ENCODE data around the gene TMEM9B. TPM values are rescaled to one million over a fixed set of nuclear protein-coding genes. Genes with fewer than 3 reads are reported as not detected.
"Not testable (repeated sequence)": the region's sequence is repeated elsewhere in the genome, so short reads cannot be mapped to it uniquely, and the experiment has no call there.

The TMEM9B gene
- polyA plus RNA-seq, 1 donor, result 67.4 TPM

DNA sequence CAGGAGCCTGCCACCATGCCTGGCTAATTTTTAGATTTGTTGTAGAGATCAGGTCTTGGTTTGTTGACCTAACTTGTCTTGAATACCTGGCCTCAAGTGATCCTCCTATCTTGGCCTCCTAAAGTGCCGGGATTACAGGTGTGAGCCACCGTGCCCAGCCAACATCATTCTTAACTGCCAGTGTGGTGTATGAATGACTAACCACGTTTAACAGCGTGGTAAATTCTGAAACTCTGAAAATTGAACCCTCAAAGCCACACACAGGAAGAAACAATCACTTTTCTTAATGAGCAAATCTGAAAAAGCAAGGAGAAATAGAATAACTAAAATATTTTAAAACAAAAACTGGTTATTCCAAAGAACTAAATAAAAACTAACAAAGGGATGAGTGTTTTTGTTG, 7.4 kb downstream of the TMEM9B start:
- no peaks in the 10 kb centered on the region for H3K27me3 ChIP-seq (ENCODE audit: control insufficient read depth, insufficient read depth, low read length)
- no peak overlapping the region for H3K27ac ChIP-seq (ENCODE audit: low read length)
- H3K36me3 ChIP-seq (ENCODE audit: control insufficient read depth, insufficient read depth, low read length), result peaks cover 34% of the 10 kb centered on the region
- H3K4me1 ChIP-seq (ENCODE audit: control insufficient read depth, insufficient read depth, low read length), result peaks cover 14% of the 10 kb centered on the region
- WGBS (ENCODE audit: insufficient coverage, low lambda C conversion rate), result no CpG with 5 or more reads among the region's 4 CpGs
- H3K9me3 ChIP-seq (ENCODE audit: control insufficient read depth, low read depth, low read length), result no peaks in the 10 kb centered on the region
- DNase-seq, result no peak
- no peak overlapping the region for H3K4me3 ChIP-seq (ENCODE audit: low read length)

DNA sequence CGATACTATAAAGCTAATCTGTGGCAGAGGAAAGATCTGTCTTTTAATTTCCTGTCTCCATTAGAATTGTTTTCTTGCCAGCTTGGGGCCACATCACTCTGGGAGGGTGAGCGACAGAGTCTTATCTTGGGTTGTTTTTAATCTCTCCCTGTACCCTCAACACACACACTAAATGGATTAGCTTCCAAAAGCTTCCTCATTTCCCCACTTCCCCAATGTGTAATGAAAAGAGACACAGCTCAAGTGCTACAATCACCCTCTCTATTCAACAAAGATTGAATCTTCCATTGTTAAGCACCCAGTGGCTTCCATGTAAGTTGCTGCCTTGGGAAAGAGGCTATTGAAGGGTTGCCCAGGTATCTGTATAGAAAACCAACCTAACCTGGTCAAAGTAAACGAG, 15.4 kb downstream of the TMEM9B start:
- WGBS (ENCODE audit: insufficient coverage, low lambda C conversion rate), result no CpG with 5 or more reads among the region's 3 CpGs
- Histone ChIP-seq H3K27ac (ENCODE audit: low read length) (no peak overlapping the region), H3K4me3 (ENCODE audit: low read length) (no peak overlapping the region), H3K36me3 (ENCODE audit: control insufficient read depth, insufficient read depth, low read length) (peaks cover 26% of the 10 kb centered on the region), H3K4me1 (ENCODE audit: control insufficient read depth, insufficient read depth, low read length) (no peaks in the 10 kb centered on the region), H3K9me3 (ENCODE audit: control insufficient read depth, low read depth, low read length) (no peaks in the 10 kb centered on the region), H3K27me3 (ENCODE audit: control insufficient read depth, insufficient read depth, low read length) (no peaks in the 10 kb centered on the region)
- DNase-seq, result no peak

DNA sequence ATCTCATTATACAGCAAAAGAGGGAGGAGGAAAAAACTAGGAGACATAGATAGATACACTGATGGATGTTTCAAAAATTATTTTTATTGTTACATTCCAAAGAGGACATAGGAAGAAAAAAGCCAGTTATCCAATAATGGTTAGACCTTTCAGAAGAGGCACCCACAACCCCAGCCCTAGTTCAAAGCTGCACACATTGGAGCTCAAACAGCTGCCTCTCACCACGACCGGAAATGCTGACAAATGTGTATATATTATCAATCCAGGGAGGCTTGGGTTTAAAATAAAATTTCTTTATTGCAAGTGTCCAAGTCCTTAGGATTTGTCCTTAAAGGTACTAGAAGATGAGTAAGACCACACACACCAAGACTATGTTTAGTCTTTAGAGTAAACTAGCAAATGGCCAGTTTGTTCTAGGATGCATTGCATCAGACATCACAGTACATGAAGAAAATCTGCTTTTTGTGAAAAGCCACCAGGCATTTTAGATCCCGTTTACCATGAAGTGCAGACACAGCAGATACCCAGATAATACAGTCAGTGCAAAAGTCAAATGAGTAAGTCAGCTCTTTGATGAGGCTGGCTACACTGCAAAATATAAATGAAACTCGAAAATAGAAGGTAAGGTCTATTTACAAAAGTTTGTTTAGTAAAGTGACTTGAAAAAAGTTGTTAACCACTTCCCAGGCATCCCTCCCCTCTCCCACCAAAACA, 16.9 kb downstream of the TMEM9B start:
- H3K4me3 ChIP-seq (ENCODE audit: low read length), result no peak overlapping the region
- H3K27me3 ChIP-seq (ENCODE audit: control insufficient read depth, insufficient read depth, low read length), result no peaks in the 10 kb centered on the region
- no peak overlapping the region for H3K27ac ChIP-seq (ENCODE audit: low read length)
- H3K36me3 ChIP-seq (ENCODE audit: control insufficient read depth, insufficient read depth, low read length), result peaks cover 19% of the 10 kb centered on the region
- no CpG with 5 or more reads among the region's 4 CpGs for WGBS (ENCODE audit: insufficient coverage, low lambda C conversion rate)
- no peaks in the 10 kb centered on the region for H3K9me3 ChIP-seq (ENCODE audit: control insufficient read depth, low read depth, low read length)
- H3K4me1 ChIP-seq (ENCODE audit: control insufficient read depth, insufficient read depth, low read length), result no peaks in the 10 kb centered on the region
- DNase-seq, result peak in 1 of 2 donors; percentile 5

DNA sequence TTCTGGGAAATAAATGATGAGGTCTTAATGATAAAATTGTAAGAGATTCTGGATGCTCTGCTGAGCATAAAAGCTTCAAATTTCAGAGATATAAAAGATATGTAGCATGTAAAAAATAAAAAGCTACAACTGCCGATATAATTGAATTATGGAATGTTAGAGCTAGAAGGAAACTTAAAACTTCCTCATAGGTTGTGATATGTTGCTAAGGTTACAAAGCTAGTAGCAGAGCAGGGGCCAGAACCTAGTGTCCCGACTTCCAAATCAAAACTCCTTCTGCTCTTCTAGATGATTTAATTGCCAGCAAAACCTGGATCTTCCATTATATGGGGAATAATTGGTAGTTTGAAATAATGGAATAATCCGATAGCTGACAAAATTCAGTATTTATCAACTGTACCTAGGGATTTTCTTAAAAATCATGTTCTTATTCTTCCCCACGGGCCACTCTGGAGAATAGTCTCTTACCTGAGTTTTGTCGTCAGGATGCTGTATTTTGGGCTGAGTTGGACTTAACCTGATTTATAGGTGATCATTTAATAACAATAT, 21.6 kb downstream of the TMEM9B start, which contains the start of gene ASCL3:
Gene ASCL3 (minus strand): TSS at position 499 of the 549 bp plus-strand sequence. CDS start 4,855 bp downstream, outside the sequence.
- 93% methylated on average over 2 of the region's 5 CpGs for WGBS (ENCODE audit: insufficient coverage, low lambda C conversion rate)
- H3K27ac ChIP-seq (ENCODE audit: low read length), result no peak within 1 kb of the TSS
- H3K4me3 ChIP-seq (ENCODE audit: low read length), result no peak within 1 kb of the TSS
- H3K27me3 ChIP-seq (ENCODE audit: control insufficient read depth, insufficient read depth, low read length), result no peaks in the 10 kb centered on the region
- H3K36me3 ChIP-seq (ENCODE audit: control insufficient read depth, insufficient read depth, low read length), result peaks cover 5% of the 10 kb centered on the region
- no peak for DNase-seq
- no peaks in the 10 kb centered on the region for H3K9me3 ChIP-seq (ENCODE audit: control insufficient read depth, low read depth, low read length)
- no peaks in the 10 kb centered on the region for H3K4me1 ChIP-seq (ENCODE audit: control insufficient read depth, insufficient read depth, low read length)

DNA sequence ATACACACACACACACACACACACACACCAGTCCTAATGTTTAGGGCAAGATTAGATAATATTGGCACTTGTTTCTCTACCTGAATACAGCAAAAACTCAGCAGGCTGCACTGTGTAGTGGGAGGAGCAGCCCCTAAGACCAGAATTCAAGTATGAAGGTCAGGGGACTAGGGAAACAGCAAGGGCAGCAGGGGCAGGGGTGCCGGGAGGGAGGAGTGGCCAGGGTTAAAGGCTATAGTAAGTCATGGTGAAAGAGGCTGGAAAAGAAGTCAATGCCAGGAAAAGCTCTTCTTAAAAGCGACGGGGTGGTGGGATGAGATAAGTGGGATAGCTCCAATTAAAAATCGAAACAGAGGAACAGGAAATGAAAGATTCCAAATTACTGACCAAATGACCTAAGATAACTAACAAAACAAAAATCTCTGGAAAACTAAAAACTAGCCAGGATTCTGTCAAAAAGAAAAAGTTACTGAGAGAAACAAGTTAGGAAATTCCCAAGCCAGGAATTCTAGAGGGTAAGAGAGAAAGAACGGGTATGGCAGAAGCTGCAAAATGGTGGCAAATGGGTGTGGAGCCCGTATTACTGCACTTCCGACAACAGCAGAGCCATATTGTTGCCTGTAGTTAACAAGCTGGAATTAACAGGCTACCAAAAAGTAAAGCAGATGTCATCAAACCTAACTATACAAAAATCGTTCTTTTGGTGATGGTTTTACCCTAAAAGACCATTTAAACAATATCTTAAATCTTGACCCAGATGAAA, 22.7 kb downstream of the TMEM9B start:
- H3K9me3 ChIP-seq (ENCODE audit: control insufficient read depth, low read depth, low read length), result no peaks in the 10 kb centered on the region
- H3K4me1 ChIP-seq (ENCODE audit: control insufficient read depth, insufficient read depth, low read length), result no peaks in the 10 kb centered on the region
- no peak for DNase-seq
- H3K27me3 ChIP-seq (ENCODE audit: control insufficient read depth, insufficient read depth, low read length), result no peaks in the 10 kb centered on the region
- no peak overlapping the region for H3K27ac ChIP-seq (ENCODE audit: low read length)
- WGBS (ENCODE audit: insufficient coverage, low lambda C conversion rate), result 76% methylated on average over 6 of the region's 8 CpGs
- H3K36me3 ChIP-seq (ENCODE audit: control insufficient read depth, insufficient read depth, low read length), result no peaks in the 10 kb centered on the region
- H3K4me3 ChIP-seq (ENCODE audit: low read length), result no peak overlapping the region

DNA sequence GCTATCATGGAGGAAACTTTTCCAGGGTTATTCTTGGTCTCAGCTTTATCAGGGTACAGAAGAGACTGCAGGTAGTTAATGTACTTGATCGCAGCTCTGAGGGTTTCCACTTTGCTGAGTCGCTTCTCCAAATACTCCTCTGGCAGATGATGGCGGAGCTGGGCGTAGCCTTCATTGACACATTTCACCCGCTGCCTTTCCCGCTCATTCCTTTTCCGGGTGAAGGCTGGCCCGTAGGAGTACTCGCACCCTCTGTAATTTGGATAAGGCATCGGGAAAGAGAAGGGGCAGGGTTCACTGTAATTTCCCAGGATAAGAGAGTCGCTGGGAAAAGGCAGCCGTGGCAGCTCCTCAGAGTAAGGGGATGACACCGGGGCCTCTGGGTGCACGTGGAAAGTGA, 26.6 kb downstream of the TMEM9B start:
- Histone ChIP-seq H3K36me3 (ENCODE audit: control insufficient read depth, insufficient read depth, low read length) (no peaks in the 10 kb centered on the region), H3K27ac (ENCODE audit: low read length) (no peak overlapping the region), H3K4me1 (ENCODE audit: control insufficient read depth, insufficient read depth, low read length) (peaks cover 3% of the 10 kb centered on the region), H3K27me3 (ENCODE audit: control insufficient read depth, insufficient read depth, low read length) (no peaks in the 10 kb centered on the region), H3K4me3 (ENCODE audit: low read length) (no peak overlapping the region), H3K9me3 (ENCODE audit: control insufficient read depth, low read depth, low read length) (no peaks in the 10 kb centered on the region)
- DNase-seq, result no peak
- no CpG with 5 or more reads among the region's 14 CpGs for WGBS (ENCODE audit: insufficient coverage, low lambda C conversion rate)

DNA sequence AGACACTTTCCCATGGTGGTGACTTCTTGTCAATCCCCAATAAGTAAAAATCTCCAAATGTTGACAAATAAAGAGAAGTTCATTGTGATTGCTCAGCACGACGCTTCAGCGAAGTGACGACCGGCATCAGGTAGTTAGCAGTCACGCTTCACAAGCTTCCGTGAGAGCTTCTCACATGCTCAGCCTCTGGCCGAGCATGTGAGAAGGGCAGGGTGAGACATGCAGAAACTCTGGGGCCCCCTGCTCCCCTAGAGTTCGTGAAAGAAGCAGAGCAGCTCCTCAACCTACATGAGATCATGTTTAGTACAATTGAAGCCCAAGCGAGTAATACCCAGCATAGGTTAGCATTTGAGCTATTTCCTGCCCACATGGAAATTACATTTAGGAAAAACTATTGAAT, 27.1 kb downstream of the TMEM9B start:
- Histone ChIP-seq H3K27me3 (ENCODE audit: control insufficient read depth, insufficient read depth, low read length) (no peaks in the 10 kb centered on the region), H3K36me3 (ENCODE audit: control insufficient read depth, insufficient read depth, low read length) (no peaks in the 10 kb centered on the region), H3K4me3 (ENCODE audit: low read length) (no peak overlapping the region), H3K9me3 (ENCODE audit: control insufficient read depth, low read depth, low read length) (no peaks in the 10 kb centered on the region), H3K27ac (ENCODE audit: low read length) (no peak overlapping the region), H3K4me1 (ENCODE audit: control insufficient read depth, insufficient read depth, low read length) (peaks cover 3% of the 10 kb centered on the region)
- WGBS (ENCODE audit: insufficient coverage, low lambda C conversion rate), result 86% methylated on average over 1 of the region's 10 CpGs
- DNase-seq, result no peak

DNA sequence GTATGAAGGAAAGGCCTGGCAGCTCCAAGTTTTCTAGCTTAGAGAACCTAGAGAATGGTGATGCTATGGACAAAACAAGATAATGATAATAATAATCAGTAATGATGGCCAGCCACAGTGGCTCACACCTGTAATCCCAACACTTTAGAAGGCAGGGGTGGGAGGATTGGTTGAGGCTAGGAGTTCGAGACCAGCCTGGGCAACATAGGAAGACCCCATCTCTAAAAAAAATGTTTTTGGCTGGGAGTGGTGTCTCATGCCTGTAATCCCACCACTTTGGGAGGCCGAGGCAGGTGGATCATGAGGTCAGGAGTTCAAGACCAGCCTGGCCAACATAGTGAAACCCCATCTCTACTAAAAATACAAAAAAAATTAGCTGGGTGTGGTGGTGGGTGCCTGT, 28.5 kb downstream of the TMEM9B start:
- not testable (repeated sequence) for DNase-seq; H3K9me3 ChIP-seq (ENCODE audit: control insufficient read depth, low read depth, low read length); H3K4me1 ChIP-seq (ENCODE audit: control insufficient read depth, insufficient read depth, low read length); H3K36me3 ChIP-seq (ENCODE audit: control insufficient read depth, insufficient read depth, low read length); H3K27me3 ChIP-seq (ENCODE audit: control insufficient read depth, insufficient read depth, low read length); H3K27ac ChIP-seq (ENCODE audit: low read length); H3K4me3 ChIP-seq (ENCODE audit: low read length)
- WGBS (ENCODE audit: insufficient coverage, low lambda C conversion rate), result no CpG with 5 or more reads among the region's 2 CpGs

DNA sequence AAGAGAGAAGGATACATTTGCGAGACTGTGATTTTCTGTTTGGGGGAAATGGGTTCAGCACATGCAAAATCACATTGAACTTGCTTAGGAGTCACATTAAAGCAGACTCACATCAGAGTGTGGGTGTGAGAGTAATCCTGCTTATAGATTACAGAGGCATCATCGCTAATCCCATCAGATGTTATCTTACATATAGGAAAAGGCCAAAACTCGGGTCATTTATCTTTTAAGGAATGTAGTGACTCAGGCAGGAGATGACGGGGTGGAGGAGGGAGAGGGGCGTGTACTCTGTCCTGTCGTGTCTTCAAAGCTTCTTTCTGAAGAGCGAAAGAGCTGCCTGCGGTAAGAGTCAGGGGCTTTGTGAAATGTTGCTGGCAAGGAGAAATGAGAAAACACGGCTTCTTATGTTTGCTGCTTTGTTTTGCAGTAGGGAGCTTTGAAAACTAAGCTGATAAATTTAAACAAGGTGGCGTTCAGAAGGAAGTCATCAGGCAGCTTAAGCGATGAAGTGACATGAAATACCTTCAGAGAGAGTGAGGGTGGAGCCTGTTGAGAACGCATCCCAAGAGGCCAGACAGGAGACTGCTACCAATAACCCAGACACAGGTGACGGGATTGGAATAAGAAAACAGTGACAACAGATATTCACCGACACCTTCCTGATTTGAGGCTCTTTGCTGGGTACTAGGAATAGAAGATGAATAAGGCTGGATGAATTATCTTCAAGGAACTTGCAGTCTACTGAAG, 29.3 kb downstream of the TMEM9B start:
- DNase-seq, result peak in 1 of 2 donors; percentile 46
- peaks cover 3% of the 10 kb centered on the region for H3K4me1 ChIP-seq (ENCODE audit: control insufficient read depth, insufficient read depth, low read length)
- no peaks in the 10 kb centered on the region for H3K36me3 ChIP-seq (ENCODE audit: control insufficient read depth, insufficient read depth, low read length)
- no peaks in the 10 kb centered on the region for H3K9me3 ChIP-seq (ENCODE audit: control insufficient read depth, low read depth, low read length)
- no peak overlapping the region for H3K27ac ChIP-seq (ENCODE audit: low read length)
- no peaks in the 10 kb centered on the region for H3K27me3 ChIP-seq (ENCODE audit: control insufficient read depth, insufficient read depth, low read length)
- no peak overlapping the region for H3K4me3 ChIP-seq (ENCODE audit: low read length)
- 39% methylated on average over 5 of the region's 14 CpGs for WGBS (ENCODE audit: insufficient coverage, low lambda C conversion rate)

DNA sequence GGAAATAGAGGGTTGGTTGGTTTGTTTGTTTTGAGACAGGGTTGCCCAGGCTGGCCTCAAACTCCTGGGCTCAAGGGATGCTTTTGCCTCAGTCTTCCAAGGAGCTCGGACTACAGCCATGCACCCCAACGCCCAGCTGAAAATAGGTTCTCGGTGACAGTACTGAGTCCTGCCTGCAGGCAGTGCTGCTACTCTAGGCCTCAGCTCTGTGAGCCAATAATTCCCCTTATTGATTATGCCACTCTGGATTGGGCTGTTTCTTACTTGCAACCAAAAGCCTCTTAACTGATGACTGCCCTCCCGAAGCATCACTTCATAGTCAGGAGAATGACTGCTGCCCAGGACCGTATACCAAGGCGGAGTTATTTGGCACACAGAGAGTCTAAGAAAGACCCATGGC, 30.3 kb downstream of the TMEM9B start:
- no peak overlapping the region for H3K27ac ChIP-seq (ENCODE audit: low read length)
- no peaks in the 10 kb centered on the region for H3K27me3 ChIP-seq (ENCODE audit: control insufficient read depth, insufficient read depth, low read length)
- H3K36me3 ChIP-seq (ENCODE audit: control insufficient read depth, insufficient read depth, low read length), result no peaks in the 10 kb centered on the region
- WGBS (ENCODE audit: insufficient coverage, low lambda C conversion rate), result no CpG with 5 or more reads among the region's 6 CpGs
- H3K9me3 ChIP-seq (ENCODE audit: control insufficient read depth, low read depth, low read length), result no peaks in the 10 kb centered on the region
- DNase-seq, result no peak
- no peak overlapping the region for H3K4me3 ChIP-seq (ENCODE audit: low read length)
- H3K4me1 ChIP-seq (ENCODE audit: control insufficient read depth, insufficient read depth, low read length), result peaks cover 3% of the 10 kb centered on the region
